Measurements from ENCODE around the gene ITGAD.
A peak's percentile ranks its signal among the peaks of the same experiment; 100 is the strongest.

The ITGAD gene

DNA sequence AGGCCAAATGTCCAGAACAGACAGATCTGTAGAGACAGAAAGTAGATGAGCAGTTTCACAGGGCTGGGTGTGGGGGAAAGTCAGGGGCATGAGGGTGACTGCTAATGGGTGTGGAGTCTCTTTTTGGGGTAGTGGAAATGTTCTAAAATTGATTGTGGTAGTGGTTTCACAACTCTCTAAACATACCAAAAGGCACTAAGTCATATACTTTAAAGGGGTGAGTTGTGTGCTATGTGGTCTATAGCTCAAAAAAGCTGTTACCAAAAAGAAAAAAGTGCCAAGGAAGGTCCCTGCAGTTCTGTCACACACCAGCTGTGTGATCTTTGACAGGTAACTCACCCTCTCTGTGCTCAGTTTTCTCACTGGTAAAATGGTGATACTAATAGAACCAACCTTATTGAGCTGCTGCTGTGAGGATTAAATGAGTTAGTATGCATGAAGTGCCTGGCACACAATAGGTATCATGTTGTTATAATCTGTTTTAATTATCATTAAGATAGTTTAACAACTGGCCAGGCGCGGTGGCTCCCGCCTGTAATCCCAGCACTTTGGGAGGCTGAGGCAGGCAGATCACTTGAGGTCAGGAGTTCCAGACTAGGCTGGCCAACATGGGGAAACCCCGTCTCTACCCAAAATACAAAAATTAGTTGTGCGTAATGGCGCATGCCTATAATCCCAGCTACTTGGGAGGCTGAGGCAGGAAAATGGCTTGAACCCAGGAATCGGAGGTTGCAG, 27.8 kb upstream of the ITGAD start:
- DNase-seq, result no peak

DNA sequence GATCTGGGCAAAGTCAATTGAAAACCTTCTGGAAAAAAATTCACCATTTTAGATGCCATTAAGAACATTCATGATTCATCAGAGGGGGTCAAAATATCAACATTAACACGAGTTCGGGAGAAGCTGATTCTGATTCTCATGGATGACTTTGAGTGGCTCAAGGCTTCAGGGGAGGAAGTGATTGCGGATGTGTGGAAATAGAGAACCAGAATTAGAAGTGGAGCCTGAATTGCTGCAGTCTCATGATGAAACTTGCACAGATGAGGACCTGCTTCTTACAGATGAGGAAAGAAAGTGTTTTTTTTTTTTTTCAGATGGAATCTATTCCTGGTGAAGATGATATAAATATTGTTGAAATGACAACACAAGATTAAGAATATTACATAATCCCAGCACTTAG, 25.3 kb upstream of the ITGAD start:
- no peak for DNase-seq

DNA sequence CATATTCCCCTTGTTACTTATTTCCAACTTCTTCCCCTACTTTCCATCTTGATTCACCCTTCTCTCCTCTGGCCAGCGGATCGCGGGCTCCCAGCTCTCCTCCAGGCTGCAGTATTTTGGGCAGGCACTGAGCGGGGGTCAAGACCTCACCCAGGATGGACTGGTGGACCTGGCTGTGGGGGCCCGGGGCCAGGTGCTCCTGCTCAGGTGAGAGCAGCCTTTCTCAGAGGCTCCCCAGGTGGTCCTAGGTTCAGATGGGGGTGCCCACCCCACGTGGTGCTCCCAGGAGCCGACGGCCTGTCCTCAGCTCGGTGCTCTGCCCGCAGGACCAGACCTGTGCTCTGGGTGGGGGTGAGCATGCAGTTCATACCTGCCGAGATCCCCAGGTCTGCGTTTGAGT, 22.1 kb upstream of the ITGAD start:
- no peak for DNase-seq

DNA sequence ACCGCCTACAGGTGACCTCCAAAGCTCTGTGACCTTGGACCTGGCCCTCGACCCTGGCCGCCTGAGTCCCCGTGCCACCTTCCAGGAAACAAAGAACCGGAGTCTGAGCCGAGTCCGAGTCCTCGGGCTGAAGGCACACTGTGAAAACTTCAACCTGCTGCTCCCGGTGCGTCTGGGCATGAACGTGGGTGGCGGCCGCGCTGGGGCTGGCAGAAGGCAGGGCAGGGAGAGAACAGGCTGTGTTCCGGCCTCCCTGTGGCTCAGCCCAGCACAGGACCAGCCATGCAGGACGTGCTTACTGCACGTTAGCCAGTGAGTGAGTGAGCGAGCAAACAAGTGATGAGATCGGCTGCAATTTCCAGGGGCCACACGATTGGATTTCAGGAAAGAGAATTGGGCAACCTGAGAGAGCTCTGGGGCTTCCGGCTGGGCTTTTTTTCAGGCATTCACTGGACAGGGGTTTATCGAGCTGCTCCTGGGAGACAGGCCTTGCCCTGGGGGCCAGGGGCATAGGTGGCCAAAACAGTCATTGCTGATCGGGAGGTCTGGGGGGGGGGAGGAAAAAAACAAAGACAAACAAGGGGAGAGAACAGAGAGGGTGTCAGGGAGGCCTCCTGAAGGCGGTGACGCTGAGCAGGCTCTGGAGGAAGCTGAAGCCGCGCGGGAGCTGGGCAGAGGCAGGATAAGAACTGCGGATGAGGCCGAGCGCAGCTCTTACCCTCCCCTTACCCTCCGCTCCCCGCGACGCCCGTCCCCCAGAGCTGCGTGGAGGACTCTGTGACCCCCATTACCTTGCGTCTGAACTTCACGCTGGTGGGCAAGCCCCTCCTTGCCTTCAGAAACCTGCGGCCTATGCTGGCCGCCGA, 21.3 kb upstream of the ITGAD start:
- no peak for DNase-seq

DNA sequence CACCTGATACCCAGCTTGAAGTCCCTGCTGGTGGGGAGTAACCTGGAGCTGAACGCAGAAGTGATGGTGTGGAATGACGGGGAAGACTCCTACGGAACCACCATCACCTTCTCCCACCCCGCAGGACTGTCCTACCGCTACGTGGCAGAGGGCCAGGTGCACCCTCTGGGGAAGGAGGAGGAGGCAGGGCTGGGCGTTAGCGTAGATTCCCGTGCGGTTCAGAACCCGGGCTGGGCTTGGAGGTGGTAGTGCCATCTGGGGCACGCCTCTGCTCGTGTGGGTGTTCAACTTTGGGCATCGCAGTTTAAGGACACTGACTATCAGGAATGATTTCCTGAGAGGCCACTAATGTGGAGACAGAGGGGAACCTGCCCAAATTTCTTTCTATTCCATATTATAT, 19.9 kb upstream of the ITGAD start:
- DNase-seq, result no peak

DNA sequence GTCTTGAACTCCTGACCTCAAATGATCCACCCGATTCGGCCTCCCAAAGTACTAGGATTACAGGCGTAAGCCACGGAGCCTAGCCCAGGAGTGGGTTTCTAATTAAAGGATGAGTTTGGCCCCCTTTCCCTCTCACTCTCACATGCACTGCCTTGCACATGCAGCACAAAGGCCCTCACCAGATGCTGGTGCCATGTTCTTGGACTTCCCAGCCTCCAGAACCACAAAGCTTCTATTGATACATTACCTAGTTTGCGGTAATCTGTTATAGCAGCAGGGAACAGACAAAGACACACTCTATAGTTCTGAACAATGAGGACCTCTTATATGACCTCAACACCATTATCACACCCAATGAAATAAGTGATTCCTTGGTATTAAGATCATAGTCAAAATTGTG, 17.9 kb upstream of the ITGAD start:
- DNase-seq, result no peak

DNA sequence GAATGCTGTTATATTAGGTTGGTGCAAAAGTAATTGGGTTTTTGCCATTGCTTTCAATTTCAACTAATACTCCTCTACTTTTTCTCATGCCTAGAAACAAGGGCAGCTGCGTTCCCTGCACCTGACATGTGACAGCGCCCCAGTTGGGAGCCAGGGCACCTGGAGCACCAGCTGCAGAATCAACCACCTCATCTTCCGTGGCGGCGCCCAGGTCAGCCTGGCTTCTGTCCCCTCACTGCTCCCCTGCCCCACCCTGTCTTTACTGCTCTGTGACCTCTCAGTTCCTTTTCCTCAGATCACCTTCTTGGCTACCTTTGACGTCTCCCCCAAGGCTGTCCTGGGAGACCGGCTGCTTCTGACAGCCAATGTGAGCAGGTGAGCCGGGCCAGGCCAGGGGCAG, 16.4 kb upstream of the ITGAD start:
- no peak for DNase-seq

DNA sequence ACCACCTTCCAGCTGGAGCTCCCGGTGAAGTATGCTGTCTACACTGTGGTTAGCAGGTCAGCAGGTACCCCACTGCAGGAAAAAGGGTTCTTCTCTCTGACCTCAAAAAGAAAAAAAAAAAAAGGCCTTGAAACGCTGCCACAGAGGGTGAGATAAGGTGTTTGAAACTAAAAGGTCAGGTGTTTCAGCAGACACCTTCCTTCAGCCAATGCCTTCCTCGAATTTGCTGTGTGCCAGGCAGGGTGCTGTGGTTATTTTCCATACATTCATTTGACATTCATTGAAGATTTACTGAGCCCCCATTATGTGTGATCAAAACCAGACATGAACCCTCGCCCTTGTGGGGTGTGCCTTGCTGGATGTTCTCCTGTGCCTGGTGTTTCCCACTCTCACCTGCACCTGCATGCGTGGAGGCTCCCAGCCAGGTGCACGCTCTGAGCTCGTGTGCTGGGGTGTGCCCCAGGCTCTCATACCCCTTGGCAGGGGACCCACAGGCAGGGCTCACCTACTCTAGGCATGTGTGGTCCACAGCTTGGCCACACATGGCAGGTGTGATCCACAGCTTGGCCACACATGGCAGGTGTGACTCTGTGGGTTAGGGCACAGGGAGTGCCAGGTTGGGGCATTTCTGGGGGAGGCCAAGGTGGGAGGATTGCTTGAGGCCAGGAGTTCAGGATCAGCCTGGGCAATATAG, 15.8 kb upstream of the ITGAD start:
- DNase-seq, result no peak

DNA sequence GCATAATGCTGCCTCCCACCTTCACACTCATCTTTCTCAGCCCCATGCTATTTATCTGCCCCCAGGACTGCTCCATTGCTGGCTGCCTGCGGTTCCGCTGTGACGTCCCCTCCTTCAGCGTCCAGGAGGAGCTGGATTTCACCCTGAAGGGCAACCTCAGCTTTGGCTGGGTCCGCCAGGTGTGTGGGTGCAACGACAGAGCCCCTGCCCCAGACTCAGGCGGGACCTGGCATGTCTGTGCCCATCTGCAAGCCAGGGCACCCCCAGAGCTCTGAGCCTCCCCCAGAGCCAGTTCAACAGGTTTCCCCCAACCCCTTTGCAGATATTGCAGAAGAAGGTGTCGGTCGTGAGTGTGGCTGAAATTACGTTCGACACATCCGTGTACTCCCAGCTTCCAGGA, 12.9 kb upstream of the ITGAD start:
- DNase-seq, result no peak

DNA sequence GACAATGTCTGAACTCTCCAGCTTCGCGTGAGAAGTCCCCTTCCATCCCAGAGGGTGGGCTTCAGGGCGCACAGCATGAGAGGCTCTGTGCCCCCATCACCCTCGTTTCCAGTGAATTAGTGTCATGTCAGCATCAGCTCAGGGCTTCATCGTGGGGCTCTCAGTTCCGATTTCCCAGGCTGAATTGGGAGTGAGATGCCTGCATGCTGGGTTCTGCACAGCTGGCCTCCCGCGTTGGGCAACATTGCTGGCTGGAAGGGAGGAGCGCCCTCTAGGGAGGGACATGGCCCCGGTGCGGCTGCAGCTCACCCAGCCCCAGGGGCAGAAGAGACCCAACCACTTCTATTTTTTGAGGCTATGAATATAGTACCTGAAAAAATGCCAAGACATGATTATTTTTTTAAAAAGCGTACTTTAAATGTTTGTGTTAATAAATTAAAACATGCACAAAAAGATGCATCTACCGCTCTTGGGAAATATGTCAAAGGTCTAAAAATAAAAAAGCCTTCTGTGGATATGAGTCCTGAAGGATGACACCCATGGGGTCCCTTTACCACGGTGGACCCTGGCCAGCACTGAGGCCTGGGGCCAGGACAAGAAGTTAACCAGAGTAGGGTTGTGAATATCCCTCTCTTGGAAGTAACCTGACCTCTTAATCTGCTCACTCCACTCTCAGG, 10.5 kb upstream of the ITGAD start:
- peak; percentile 63 for DNase-seq

DNA sequence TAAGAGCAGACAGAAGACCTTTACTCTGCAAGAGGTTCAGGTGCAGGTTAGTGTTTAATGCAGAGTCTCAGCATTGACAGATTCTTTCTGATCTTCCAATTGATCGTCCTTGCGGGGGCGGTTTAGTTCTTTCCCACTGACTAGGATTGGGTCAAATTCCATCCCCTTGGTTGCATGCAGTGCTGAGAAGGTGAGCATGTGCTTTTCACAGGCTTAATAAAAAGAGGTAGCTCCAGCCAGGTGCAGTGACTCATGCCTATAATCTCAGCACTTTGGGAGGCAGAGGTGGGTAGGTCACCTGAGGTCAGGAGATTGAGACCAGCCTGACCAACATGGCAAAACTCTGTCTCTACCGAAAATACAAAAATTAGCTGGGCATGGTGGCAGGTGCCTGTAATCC, 7.5 kb upstream of the ITGAD start:
- DNase-seq, result no peak

DNA sequence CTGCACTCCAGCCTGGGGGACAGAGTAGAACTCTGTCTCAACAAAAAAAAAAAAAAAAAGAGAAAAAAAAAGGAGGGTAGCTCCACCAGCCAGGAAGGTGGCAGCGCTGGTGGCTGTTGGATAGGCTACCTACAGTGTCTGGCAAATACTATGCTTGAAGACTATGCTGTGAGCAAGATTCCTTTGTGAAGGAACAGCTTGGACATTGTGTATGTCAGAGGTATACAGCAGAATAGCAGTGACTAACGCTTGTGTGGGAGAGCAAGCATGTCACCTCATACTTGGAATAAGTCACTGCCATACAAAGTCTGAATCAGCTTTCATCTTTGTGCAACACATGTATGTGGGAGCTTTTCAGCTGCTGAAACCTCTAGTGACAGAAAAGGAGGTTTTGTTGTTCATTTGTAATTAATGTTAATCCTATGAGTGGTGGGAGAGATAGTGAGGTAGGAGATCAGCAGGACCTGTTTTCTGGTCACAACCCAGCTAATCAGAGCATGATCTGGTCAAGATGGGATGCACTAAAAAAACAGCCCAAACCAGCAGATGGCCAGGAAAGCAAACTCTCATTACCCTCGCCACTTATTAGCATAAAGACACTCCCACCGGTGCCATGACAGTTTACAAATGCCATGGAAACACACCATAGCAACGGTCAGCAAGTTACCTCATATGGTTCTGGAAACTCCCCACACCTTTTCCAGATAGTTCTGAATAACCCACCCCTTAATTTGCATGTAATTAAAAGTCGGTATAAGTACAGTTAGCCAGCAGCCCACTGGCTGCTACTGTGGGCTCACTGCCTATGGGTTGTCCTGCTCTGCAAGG, 6.8 kb upstream of the ITGAD start:
- no peak for DNase-seq

DNA sequence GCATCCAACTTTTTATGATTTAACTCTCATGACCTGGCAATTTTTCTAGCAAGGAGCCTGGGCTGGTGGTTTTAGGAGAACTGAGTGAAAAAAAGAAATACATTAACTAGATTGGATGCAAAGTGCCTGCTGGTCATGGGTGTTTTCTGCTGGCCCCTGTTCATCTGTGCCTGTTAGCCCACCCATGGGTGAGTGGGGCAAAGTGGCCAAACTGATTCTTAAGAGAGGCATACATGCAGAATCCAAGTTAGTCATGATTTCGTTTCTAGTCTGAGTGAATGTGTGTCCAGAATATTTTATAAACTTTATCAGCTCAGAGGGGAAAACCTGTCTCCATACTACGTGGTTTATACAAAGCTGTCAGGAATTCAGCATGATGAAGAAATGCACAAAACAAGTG, 4.6 kb upstream of the ITGAD start:
- DNase-seq, result no peak

DNA sequence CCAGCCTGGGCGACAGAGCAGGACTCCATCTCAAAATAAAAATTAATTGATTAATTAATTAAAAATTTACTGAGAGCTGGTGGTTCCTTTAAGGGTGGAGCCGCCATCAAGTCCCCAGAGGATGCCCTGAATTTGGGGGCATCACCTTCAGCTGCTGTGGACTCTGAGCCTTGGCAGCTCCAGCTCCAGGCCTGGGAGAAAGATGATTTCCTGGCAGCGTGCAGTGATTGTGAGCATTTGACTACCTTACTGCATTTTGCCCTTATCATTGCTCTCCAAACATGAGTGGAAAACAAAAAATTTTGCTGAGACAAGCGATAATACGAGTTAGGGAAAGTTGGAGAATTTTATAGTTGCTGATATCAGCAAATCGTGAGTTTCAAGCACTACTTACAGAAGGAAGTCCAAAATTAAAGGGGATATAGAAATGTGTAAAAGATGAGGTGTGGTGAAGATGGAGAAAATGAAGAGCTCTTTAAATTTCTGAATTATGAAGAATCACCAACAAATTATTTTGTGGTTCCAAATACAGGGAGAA, 2.6 kb upstream of the ITGAD start:
- DNase-seq, result no peak

DNA sequence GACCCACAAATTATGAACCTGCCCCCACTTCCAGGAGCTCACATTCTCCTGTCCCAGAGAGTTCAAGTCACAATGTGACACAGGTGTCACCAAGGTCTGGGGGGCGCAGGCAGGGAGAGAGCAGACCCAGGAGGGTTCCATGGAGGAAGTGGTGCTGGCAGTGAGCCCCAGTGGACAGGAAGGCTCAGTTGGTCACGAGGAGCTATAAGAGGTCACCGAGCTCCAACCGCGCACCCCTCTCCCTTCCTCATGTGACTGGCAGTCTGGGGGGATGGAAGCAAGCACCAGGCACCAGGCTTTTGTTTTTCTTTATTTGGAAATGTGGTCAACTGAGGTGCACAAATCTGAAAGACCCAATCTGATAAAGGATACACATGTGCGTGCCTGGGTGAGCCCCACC, 2.5 kb downstream of the ITGAD start:
- no peak for DNase-seq

DNA sequence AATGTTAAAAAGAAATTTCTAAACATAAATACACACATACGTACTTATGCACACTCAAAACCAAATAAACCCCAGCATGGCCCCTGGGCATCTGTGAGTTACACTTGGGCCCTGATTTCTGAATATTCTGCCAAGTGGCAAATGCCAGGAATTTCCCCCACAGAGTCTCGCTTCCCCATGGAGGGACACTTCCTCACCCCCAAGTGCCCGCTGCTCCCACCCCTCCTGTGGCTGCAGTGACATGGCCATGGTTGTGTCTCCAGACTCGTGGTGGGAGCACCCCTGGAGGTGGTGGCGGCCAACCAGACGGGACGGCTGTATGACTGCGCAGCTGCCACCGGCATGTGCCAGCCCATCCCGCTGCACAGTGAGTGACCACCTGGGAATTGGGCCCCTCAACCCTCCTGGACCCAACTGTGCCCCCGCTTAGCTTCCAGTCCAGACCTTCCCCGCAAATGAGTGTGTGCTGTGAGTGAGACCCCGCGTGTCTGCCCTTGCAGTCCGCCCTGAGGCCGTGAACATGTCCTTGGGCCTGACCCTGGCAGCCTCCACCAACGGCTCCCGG, 4.0 kb downstream of the ITGAD start:
- DNase-seq, result no peak

DNA sequence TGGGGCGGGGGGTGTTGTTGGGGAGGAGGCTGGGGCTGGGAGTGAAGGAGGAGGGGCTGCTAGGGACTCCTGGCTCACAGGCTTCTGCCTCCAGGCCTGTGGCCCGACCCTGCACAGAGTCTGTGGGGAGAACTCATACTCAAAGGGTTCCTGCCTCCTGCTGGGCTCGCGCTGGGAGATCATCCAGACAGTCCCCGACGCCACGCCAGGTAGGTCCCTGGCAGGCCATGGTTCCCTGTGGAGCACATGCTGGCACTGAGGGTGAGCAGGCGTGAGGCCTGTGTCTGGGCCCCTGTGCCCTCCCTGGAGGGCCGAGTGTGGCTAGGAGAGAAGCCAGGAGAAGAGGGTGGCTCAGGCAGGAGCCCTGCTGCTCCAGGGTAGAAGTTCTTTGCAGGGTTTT, 4.6 kb downstream of the ITGAD start:
- no peak for DNase-seq

DNA sequence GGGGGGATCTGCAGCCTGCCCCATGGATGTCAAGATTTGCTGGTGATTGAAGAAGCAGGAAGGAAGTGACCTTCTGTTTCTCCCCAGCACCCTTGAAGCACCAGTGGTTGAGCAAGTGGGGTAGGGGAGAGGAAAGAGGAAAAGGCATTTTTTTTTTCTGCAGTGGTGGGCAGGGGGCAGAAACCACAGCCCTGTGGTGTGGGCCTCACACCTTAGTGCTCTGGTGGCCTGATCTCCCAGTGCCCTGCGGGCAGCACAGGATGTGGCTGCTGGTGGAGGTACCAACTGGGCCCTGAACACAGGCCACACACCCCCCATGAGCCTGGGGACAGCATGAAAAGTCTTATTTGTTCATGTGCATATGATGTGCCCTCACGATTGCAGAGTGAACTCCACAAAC, 7.1 kb downstream of the ITGAD start:
- DNase-seq, result no peak

DNA sequence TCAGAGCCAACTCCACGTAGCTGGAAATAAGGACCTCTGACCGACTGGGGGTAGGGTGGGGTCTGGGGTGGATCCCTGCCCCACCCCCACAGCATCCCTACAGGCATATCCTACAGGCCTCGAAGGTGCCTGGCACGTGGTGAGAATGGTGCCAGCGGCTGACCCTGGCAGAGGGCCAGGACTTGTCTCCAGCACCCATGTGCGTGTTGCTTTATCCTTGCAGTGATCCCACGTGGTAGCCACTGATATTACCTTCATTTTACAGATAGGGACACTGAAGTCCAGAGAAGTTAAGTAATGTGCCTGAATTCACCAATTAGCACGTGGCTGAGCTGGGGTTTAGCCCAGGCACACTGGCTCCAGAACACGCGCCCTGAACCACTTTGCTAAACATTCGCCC, 8.3 kb downstream of the ITGAD start:
- no peak for DNase-seq

DNA sequence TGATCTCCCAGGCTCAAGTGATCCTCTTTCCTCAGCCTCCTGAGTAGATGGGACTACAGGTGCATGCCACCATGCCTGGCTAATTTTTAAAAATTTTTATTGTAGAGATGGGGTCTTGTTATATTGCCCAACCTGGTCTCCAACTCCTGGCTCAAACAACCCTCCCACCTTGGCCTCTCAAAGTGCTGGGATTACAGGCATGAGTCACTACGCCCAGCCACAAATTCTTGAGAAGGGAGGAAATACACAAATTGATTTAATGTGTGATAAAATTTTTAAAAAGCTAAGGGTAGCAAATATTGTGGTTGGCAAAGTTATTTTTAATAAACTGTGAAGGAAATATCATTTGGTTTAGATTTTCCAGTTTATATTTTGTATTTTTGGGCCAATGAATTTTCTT, 9.6 kb downstream of the ITGAD start:
- DNase-seq, result no peak

DNA sequence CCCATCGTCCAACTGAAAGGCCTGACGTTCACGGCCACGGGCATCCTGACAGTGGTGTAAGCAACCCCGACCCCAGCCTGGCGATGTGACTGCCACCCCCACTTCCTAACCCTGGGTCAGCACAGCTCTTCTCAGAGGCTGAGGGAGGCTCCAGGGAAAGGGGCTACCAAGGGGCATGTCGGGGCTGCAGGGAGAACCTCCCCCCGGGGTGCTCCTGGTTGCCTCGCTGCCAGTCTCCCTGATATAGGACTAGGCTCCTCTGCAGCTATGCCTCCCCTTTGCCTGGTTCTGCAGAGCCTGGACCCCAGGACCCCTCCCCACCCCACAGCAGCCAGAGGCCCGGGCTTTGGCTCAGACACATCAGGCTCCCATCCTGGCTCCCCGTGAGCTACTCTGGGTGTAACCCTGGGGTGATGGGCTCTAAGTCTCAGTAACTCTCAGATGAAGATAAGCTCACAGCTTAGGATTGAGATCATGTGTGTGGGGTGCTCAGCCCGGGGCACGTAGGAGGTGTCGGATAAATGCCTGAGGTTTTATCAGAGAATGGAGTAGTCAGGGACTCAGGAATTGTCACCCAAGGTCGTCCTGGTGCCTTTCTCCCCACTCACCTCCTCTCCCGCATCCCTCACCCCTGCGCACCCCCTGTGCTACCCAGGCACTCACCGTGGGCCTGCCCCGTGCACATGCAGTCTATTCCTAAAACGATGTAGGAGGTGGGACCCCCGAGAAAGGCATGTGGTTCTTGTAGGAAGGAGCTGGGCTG, 10.6 kb downstream of the ITGAD start:
- DNase-seq, result no peak

Data from activated CD8-positive, alpha-beta memory T cell treated with anti-CD3 and anti-CD28 coated beads, Interleukin-2, amount 50 U/mL, for 4 hours (primary cell).